AG04450 (cell line): ENCODE measurements around the gene MRPS10. TPM values are rescaled to one million over a fixed set of nuclear protein-coding genes. Genes with fewer than 3 reads are reported as not detected.

ENCODE experiments used
- CTCF ChIA-PET: fragments of 300-600, 350-600 bp; formaldehyde crosslinking; extraction: SDS; loops from one replicate; lab custom pipeline; 2022; ENCODE audit warnings: antibody characterized with exemption, inconsistent platforms; lab: Charles Lee
- POLR2A ChIA-PET: fragments of 350-600 bp; formaldehyde crosslinking; extraction: SDS; loops from one replicate; lab custom pipeline; 2021; ENCODE audit warnings: antibody characterized with exemption, inconsistent platforms; lab: Yijun Ruan, JAX
- DNase-seq: peaks from one replicate; pipeline ENCODE4 v3.0.0-alpha.2; 2011; ENCODE audit warnings: low read depth, low spot score
- H3K27ac ChIP-seq: one replicate; pipeline ENCODE4 v1.5.1; 2012; ENCODE audit warnings: low read depth, low read length, control low read depth
- H3K27me3 ChIP-seq: one replicate; pipeline ENCODE4 v1.6.0; 2012; ENCODE audit warnings: low read length; ENCODE audit not compliant: control insufficient read depth, insufficient read depth
- H3K4me3 ChIP-seq: 2 replicates; pipeline ENCODE4 v1.5.1; 2011; ENCODE audit warnings: mild to moderate bottlenecking, low read depth, low read length, control low read depth
- H3K9me3 ChIP-seq: 2 replicates; pipeline ENCODE4 v1.5.1; 2012; ENCODE audit warnings: low read length; ENCODE audit not compliant: control insufficient read depth, insufficient read depth
- CTCF ChIP-seq: IDR thresholded peaks from 2 replicates; pipeline ENCODE4 v1.5.1; 2011; ENCODE audit warnings: low read depth, low read length, control low read depth, inconsistent platforms
- polyA plus RNA-seq: library from polyadenylated mRNA; depleted of rRNA; stranded (reverse); fragments of >200 nt; gene quantifications from 2 replicates; pipeline ENCODE4 v1.2.3, GENCODE V29; 2011

The MRPS10 gene
- polyA plus RNA-seq, 1 experiment: 63.2 TPM

- Histone ChIP-seq H3K9me3 (no peaks in the 10 kb centered on the region), H3K27ac (no peak overlapping the region), H3K4me3 (no peak overlapping the region), H3K27me3 (no peaks in the 10 kb centered on the region)
- CTCF ChIA-PET: interaction anchor here (1.1 to 1.9 kb wide), 2 partner anchors 295 to 311 kb away, joined by 5 to 9 read pairs; no protein-coding TSS in a partner anchor
- TF ChIP-seq CTCF: no peak
- POLR2A ChIA-PET: no interaction called here
- no peak for DNase-seq
Observed at GRCh38 chr6:42236682-42237473, 19.2 kb upstream of the MRPS10 start.

- no peak overlapping the region for H3K4me3 ChIP-seq
- no peaks in the 10 kb centered on the region for H3K27me3 ChIP-seq
- POLR2A ChIA-PET: no interaction called here
- TF ChIP-seq CTCF: no peak
- H3K9me3 ChIP-seq: no peaks in the 10 kb centered on the region
- no peak for DNase-seq
- H3K27ac ChIP-seq: no peak overlapping the region
- CTCF ChIA-PET: interaction anchor here (1.9 to 2.4 kb wide), 2 partner anchors 312 kb away, joined by 9 to 11 read pairs; no protein-coding TSS in a partner anchor
Observed at GRCh38 chr6:42236030-42236429, 18.4 kb upstream of the MRPS10 start.

DNA sequence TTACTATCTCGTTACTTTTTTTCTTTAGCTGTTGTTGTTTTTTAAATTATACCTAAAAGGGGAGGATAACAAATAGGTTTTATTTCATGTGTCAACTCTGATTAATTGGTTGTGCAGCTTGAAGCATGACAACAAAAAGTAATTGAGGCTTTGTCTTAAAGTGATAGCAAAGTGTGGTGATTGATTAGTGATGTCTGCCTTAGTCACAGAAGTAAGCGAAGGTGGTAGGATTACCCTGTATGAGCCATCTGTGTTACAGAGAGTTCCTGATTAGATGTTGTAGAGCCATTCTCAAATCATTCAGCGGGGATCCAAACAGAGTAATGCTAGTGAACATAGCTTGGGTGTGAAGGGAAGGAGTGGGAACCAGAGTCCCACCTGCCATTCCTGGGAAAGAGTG, 14.4 kb upstream of the MRPS10 start:
- Histone ChIP-seq H3K27me3 (no peaks in the 10 kb centered on the region), H3K4me3 (no peak overlapping the region), H3K27ac (no peak overlapping the region), H3K9me3 (no peaks in the 10 kb centered on the region)
- ChIA-PET CTCF (interaction anchor here (0.7 to 4.5 kb wide), 4 partner anchors 18 to 316 kb away, joined by 3 to 34 read pairs (median 4); no protein-coding TSS in a partner anchor), POLR2A (no interaction called here)
- TF ChIP-seq CTCF: no peak
- DNase-seq: no peak

DNA sequence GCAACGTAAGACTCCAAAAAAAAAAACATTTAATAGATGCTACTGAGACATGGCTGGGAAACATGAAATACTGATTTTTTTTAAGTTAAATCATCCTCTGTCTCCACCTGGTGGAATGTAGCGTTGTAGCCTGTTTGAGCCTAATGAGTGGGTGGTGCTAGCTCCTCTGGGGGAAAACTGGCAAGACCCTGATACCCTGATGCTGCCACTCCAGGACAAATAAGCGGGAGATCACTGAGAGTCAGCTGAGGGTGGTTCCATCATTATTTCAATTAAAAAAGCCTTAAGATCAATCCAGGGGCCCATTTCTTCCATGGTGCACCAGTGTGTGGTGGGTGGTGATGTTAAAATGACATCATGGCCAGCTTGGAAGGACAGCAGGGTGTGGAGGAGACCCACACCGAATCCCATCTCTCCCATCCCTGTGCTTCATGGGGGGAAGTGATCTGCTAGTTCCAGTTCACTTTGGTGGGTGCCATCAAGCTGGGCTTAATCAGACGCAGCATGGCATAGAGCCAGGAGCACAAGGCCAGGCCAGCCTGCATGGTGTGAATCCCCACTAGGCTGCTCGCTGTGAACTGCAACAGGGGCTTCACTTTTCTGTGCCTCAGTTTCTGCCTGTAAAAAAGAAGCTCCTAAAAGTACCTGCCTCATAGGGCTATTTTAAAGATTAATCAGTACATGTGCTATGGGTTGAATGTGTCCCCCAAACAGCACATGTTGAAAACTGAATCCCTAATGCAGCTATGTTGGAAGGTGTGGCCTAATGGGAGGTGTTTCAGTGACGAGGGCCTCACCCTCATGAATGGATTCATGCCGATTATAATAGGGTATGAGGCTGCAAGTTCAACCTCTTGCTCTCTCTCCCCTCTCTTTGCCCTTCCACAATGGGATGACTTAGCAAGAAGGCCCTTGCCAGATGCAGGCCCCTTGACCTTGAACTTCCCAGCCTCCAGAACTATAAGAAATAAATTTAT, 13.0 kb upstream of the MRPS10 start:
- ChIA-PET POLR2A (no interaction called here), CTCF (interaction anchor here (0.6 to 4.5 kb wide), 7 partner anchors 16 to 513 kb away, joined by 3 to 34 read pairs (median 3); no protein-coding TSS in a partner anchor)
- Histone ChIP-seq H3K4me3 (no peak overlapping the region), H3K27ac (no peak overlapping the region), H3K9me3 (no peaks in the 10 kb centered on the region), H3K27me3 (no peaks in the 10 kb centered on the region)
- peak; percentile 56 for TF ChIP-seq CTCF
- no peak for DNase-seq
